Effector memory CD4-positive, alpha-beta T cell (primary cell): Measurements from ENCODE around the gene ROBO1.

Experiments
- DNase-seq, 3 donors: peaks; one replicate each; pipeline ENCODE4 v3.0.0-alpha.2; 2020
- H3K27ac ChIP-seq: 2 replicates; pipeline ENCODE4 v1.7.0; 2013; ENCODE audit warnings: mild to moderate bottlenecking, low read length, moderate library complexity; ENCODE audit not compliant: insufficient read depth, poor library complexity, severe bottlenecking
- H3K27me3 ChIP-seq: replicated peaks from 2 replicates; pipeline ENCODE4 v1.7.0; 2013; ENCODE audit warnings: mild to moderate bottlenecking, low read length; ENCODE audit not compliant: insufficient read depth, control insufficient read depth, poor library complexity, severe bottlenecking
- H3K36me3 ChIP-seq: 2 replicates; pipeline ENCODE4 v1.7.0; 2013; ENCODE audit warnings: mild to moderate bottlenecking, low read length, moderate library complexity; ENCODE audit not compliant: control insufficient read depth, insufficient read depth
- H3K4me1 ChIP-seq: 2 replicates; pipeline ENCODE4 v1.7.0; 2013; ENCODE audit warnings: low read length, mild to moderate bottlenecking; ENCODE audit not compliant: control insufficient read depth, insufficient read depth, poor library complexity, severe bottlenecking
- H3K4me3 ChIP-seq: 2 replicates; pipeline ENCODE4 v1.7.0; 2013; ENCODE audit warnings: low read length, low read depth, mild to moderate bottlenecking; ENCODE audit not compliant: insufficient read depth, poor library complexity, severe bottlenecking
- H3K9me3 ChIP-seq: 2 replicates; pipeline ENCODE4 v1.7.0; 2013; ENCODE audit warnings: mild to moderate bottlenecking, low read length, moderate library complexity; ENCODE audit not compliant: control insufficient read depth

The ROBO1 gene

DNA sequence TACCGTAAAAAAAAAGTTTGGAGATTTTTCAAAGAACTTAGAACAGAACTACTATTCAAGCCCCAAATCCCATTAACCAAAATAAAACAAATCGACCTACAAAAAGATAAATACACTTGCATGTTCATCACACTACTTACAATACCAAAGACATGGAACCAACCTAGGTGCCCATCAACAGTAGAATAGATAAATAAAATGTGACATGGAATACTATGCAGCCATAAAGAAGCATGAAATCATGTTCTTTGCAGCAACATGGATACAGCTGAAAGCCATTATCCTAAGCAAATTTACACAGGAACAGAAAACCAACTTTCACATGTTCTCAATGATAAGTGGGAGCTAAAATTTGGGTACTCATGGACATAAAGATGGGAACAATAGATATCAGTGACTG, 768.7 kb downstream of the ROBO1 start:
- Histone ChIP-seq H3K9me3 (no peaks in the 10 kb centered on the region), H3K36me3 (no peaks in the 10 kb centered on the region), H3K4me3 (no peak overlapping the region), H3K4me1 (no peaks in the 10 kb centered on the region), H3K27ac (no peak overlapping the region), H3K27me3 (no peaks in the 10 kb centered on the region)
- DNase-seq: no peak

DNA sequence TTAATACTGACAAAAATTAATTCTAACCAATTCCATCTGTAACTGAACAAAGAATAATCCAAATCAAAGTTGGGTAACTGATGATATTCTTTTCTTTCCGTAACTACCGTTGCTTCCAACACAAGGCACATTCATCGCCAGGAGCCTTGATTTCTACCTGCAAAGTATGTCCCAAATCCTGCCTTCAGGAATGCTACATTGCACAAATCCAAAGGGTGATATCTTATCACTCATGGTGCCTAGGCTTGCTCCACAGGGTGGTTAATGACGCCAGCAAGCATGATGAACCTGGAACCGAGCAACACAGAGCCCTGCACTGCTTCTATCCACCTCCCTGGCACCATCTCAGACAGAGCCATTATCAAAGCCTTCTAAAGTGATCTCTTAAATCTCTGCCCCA, 772.7 kb downstream of the ROBO1 start:
- H3K4me1 ChIP-seq: no peaks in the 10 kb centered on the region

DNA sequence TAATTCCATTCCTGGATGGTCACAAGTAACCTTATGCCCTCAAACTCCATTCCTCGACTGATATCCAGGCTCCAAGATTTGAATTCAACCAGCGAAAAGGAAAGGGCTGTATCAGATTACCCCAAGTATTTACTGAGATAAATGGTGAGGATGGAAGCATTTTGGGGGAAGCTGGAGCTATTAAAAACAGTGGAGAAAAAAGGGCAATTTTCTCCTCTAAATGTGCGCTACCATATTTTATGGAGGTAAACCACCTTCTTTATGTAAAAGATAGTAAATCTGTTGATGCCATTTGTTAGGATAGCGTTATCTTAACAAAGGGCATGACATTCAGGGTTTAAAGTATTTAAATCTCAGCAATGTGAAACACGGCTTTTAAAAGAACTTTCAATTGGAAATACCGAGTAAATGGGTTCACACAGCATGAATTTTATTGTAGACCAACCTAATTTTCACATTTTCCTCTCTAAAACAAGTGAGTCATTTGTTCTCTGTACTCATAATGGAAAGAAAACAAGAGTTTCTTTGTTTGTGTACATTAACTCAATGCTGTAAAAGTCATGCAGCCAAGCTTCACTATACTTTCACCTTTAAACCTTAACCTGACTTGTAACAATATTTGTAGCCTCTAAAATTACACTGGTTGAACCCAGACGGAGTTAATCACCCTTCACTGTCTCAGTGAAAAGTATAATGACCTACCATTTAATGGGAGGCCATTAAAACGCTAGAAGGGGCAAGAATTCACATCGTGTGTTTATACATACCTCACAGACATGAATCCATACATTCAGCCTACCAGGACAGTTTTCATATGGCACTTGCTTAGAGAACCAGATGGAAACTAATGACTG, 773.4 kb downstream of the ROBO1 start:
- DNase-seq: no peak

More for the DNA sequence above, 772.7 kb downstream of the ROBO1 start:
- Histone ChIP-seq H3K36me3 (no peaks in the 10 kb centered on the region), H3K4me3 (no peak overlapping the region), H3K27ac (no peak overlapping the region), H3K9me3 (no peaks in the 10 kb centered on the region), H3K27me3 (no peaks in the 10 kb centered on the region)
- no peak for DNase-seq

DNA sequence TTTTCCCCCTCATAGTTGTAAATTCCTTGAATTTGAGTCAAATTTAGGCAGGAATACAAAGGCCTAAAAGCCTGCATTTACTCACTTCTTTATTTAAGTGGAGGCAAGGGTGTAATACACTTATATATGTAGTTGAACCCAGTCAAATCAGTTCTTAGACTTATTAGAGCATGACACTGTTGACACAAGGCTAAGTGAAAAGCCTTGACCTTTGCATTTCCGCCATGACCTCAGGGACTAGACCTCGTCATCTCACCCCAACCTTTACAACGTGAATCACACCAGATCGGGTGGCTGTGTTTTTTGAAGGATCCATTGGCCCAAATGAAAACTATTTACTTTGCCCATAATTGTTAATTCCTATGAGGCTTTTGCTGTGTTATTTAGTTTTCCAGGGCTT, 774.4 kb downstream of the ROBO1 start:
- H3K4me1 ChIP-seq: no peaks in the 10 kb centered on the region
- no peak overlapping the region for H3K27ac ChIP-seq
- no peak overlapping the region for H3K4me3 ChIP-seq
- no peak for DNase-seq
- no peaks in the 10 kb centered on the region for H3K27me3 ChIP-seq
- H3K36me3 ChIP-seq: no peaks in the 10 kb centered on the region
- H3K9me3 ChIP-seq: no peaks in the 10 kb centered on the region

More for the DNA sequence above, 773.4 kb downstream of the ROBO1 start:
- H3K27me3 ChIP-seq: no peaks in the 10 kb centered on the region
- no peaks in the 10 kb centered on the region for H3K36me3 ChIP-seq
- no peaks in the 10 kb centered on the region for H3K9me3 ChIP-seq
- H3K27ac ChIP-seq: no peak overlapping the region
- H3K4me3 ChIP-seq: no peak overlapping the region
- H3K4me1 ChIP-seq: no peaks in the 10 kb centered on the region

DNA sequence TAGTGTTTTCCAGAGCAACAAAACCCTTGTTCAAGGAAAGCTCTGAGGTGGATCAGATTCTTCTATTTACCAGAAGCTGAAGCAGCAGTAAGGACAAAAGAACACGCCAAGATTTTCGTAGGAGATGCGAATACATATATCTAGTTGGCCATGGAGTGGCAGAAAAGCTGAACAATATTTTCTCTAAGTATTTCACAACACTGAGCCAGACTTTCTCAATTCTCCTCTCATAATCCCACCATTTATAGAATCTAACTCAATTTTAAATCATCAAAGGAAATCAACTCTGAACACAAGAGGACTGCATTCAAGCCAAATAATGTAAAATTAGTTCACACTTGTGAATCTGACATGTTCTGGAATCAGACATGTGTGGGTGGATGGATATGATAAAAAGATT, 775.0 kb downstream of the ROBO1 start:
- Histone ChIP-seq H3K4me1 (no peaks in the 10 kb centered on the region), H3K9me3 (no peaks in the 10 kb centered on the region), H3K27ac (no peak overlapping the region), H3K36me3 (no peaks in the 10 kb centered on the region), H3K27me3 (no peaks in the 10 kb centered on the region), H3K4me3 (no peak overlapping the region)
- no peak for DNase-seq

DNA sequence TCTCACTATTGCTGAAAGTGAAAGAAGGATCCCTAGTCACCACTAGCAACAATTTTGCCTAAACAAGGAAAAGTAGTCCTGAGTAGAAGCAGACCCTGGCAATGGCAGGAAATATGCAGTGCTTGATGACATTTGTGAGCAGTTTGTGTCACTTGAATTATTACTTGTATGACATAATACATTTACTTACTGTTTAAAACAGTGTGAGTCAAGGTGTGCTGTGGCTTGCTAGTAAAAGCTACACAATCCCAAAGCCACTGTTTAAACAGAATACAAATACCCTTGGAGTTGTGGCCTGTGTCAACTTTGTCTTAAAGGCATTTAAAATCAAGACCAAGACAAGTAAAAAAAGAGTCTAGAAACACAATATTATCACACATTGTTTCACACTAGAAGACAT, 775.4 kb downstream of the ROBO1 start:
- Histone ChIP-seq H3K36me3 (no peaks in the 10 kb centered on the region), H3K27ac (no peak overlapping the region), H3K27me3 (no peaks in the 10 kb centered on the region), H3K4me1 (no peaks in the 10 kb centered on the region), H3K9me3 (no peaks in the 10 kb centered on the region), H3K4me3 (no peak overlapping the region)
- DNase-seq: no peak

DNA sequence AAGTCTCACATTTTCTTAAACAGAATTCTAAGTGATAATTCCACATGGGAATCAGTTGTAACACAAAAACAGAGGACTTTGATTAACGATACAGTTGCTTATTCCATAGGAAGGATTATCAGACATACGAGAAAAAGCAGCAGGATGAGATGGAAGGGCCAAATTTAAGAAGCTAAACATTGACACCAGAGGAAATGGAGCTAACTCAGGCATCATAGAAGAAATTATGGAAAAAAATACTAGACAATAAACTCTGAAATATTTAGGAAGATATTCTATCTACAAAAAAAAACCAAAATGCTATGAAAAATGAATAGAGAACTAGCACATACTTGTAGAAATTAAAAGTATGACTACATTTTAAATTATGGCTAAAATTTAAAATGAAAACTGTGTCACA, 776.1 kb downstream of the ROBO1 start:
- DNase-seq: no peak
- H3K36me3 ChIP-seq: no peaks in the 10 kb centered on the region
- no peaks in the 10 kb centered on the region for H3K9me3 ChIP-seq
- H3K4me3 ChIP-seq: no peak overlapping the region
- H3K27ac ChIP-seq: no peak overlapping the region
- H3K4me1 ChIP-seq: no peaks in the 10 kb centered on the region
- no peaks in the 10 kb centered on the region for H3K27me3 ChIP-seq

DNA sequence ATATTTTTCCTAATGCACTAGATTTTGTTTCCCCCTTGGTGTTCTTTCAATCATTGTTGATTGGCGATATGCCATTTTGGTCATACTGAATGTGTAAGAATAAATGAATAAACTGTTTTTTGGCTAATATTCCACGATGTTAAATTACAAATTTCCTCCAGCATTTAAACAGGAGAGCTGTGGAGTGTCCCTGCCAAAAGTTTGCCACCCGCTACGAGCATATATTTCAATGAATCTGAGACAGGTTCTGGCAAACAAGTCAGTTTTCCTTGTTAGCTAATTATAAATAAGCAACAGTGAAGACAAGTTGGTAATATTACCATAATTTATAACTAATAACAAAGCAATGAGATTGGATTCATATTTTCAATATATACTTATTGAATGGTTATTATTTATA, 777.6 kb downstream of the ROBO1 start:
- no peak for DNase-seq
- H3K4me3 ChIP-seq: no peak overlapping the region
- no peaks in the 10 kb centered on the region for H3K36me3 ChIP-seq
- no peak overlapping the region for H3K27ac ChIP-seq
- no peaks in the 10 kb centered on the region for H3K4me1 ChIP-seq
- no peaks in the 10 kb centered on the region for H3K9me3 ChIP-seq
- H3K27me3 ChIP-seq: no peaks in the 10 kb centered on the region

DNA sequence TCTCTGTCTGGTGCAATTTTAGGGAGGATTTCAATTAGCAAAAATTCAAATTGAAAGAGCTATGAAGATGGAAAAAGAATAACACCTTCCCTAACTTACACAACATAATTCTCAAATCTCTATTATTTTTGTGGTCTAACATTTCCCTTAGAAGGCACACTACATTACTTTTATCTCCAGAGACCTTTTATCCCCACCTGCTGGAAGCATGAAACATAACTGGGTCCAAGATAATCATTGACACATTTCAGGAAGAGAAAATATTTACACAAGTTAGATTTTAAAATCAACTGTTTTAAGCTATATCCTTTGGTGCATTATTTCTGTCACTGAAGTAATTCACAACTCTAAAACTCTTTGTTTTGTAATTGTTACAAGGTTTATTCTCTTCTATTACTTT, 779.5 kb downstream of the ROBO1 start:
- Histone ChIP-seq H3K36me3 (no peaks in the 10 kb centered on the region), H3K4me1 (no peaks in the 10 kb centered on the region), H3K27ac (no peak overlapping the region), H3K9me3 (no peaks in the 10 kb centered on the region), H3K4me3 (no peak overlapping the region), H3K27me3 (no peaks in the 10 kb centered on the region)
- DNase-seq: no peak

DNA sequence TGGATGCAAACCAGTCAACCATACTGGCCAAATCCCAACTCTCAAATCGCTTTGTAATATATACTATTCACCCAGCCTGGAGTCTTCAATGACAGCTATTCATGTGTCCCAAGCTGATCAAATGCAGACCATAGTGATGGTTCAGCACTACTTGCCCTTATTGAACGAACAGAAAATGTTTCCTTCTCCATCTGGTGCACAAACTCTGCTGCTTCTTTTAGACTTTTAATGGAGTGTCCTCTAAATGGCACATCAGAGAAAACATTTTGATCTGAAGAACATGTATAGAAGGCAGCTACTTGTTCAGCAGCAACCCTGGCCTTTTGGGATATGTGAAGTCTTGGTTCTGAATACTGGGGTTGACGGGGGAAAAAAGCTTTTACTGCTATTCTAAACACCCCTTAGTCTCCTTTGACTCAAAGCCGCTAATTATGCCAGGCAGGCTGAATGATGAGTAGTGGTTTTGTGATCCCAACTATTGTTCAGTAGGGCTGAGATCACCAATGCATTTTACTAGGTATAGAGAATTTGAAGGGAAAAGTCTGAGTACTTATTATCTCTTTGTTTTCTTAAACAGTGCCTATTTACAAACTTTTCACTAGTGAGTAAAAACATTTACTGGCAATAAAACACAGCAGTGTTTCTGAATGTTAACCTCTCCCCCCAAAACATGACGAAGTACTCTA, 781.2 kb downstream of the ROBO1 start:
- H3K27ac ChIP-seq: no peak overlapping the region
- no peak for DNase-seq
- no peak overlapping the region for H3K4me3 ChIP-seq
- H3K9me3 ChIP-seq: no peaks in the 10 kb centered on the region
- H3K27me3 ChIP-seq: no peaks in the 10 kb centered on the region
- no peaks in the 10 kb centered on the region for H3K4me1 ChIP-seq
- no peaks in the 10 kb centered on the region for H3K36me3 ChIP-seq
